AG08395 (cell line): ENCODE data around the gene CDH4.

Source experiments
- DNase-seq: peaks from one replicate; pipeline ENCODE4 v3.0.0; 2012; ENCODE audit warnings: mixed read lengths, low spot score

CDH4 gene

DNA sequence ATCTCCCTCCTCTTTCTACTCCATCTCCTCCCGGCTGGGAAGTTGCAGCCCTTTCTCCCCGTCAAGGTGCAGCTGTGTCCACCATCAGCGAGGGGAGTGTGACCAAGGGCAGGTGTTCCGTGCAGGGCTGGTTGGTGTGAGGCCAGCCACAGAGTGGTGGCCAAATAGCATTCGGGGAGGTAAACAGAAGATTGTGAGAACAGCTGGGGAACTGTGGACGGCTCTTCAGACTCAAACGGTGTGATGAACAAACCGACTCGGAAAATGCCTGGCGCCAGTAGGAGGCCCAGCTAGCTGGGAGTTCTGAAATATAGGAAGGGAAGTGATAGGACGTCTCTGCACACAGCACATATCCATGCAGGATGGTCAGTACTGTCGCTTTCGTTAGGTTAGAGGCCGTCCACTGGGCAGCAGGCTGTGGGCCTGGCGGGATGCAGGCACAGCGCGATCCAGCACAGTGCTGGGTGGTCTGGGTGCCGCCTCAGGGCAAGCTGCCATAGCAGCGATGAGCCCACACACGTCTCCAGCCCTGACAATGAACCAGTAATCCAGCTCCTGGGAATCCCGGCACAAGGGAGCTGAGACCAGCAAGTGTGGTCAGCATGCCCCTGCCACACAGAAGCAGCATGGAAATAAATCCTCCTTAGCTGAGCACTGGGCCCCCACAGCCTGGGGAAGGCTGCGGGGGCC lies 555.6 kb downstream of the CDH4 start:
- DNase-seq = no peak

DNA sequence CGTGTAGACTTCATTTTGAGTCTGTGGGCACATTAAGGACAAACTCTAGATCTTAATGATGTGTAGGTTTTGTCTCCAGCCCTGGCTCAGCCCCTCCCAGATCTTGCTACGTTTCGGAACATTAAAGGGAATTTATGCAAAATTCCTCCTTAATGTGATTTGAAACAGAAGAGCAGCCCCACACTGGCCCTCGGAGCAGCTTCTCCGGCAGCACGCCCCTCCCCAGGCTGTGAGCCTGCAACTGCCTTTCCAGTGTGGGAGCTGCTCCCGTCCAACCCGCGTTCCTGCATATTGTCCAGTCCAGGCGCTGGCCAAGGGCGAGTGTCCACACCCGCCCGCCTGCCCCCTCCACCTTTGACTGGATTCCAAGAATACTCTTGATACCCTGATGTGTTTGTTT lies 556.4 kb downstream of the CDH4 start:
- no peak for DNase-seq

DNA sequence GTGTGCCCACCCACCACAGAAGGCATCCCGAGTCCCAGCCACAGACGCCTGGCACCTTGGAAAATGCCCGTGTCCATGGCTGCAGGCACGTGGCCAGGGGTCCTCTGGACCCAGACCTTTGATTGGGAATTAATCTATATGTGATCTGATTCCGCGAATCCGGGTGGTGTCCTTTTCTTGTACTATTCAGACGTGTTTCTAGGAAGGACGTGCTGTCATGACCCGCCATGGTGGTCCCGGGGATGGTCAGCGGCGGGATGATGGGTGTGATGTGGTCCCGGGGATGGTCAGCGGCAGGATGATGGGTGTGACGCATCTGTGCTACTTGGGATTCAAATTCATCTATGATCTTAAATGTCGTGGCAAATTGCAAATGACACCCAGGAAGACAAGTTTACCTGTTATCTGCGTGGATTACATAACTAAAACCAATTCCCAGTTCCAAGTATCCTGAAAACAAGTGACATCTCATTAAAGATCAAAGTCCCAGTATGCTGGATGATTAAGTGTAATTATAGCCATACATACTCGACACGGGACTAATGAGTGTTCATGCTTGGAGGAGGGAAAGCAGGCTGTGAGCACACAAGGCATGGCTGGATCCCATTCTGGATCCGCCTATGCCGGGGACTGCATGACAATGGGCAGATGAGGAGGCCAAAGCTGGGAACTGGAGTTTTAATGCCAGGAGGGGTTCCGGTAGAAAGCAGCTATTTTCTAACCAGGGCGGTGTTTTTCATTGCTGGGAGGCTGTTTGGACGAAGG lies 557.1 kb downstream of the CDH4 start:
- no peak for DNase-seq

DNA sequence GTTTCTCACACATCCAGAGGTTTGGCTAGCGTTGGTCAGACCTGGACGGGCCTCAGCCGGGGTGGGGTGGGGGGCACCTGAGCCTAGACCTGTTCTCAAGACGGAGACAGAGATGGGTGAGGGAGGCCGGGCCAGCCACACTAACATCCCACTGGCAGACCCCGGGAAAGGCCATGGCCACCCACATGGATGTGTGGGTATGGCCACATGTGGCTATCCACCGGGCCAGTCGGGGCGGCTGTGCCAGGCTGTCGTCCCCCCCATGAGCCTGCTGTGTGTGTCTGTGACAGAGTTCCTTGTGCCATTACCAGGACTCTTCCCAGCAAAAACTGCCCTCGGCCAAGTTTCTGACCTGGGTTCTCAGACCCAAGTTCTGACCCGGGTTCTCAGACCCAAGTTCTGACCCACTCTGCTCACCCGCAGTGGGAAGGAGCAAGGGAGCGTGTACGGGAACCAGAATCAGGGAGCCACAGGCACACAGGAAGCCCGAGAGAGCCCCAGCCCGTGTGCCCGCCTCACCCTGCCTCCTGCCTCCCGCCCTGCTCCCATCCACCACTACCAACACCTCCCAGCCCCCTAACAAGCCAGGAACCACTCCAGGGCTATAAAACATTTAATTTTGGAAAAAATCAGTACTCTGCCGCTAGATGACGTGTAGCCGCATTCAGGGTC lies 558.1 kb downstream of the CDH4 start:
- no peak for DNase-seq

DNA sequence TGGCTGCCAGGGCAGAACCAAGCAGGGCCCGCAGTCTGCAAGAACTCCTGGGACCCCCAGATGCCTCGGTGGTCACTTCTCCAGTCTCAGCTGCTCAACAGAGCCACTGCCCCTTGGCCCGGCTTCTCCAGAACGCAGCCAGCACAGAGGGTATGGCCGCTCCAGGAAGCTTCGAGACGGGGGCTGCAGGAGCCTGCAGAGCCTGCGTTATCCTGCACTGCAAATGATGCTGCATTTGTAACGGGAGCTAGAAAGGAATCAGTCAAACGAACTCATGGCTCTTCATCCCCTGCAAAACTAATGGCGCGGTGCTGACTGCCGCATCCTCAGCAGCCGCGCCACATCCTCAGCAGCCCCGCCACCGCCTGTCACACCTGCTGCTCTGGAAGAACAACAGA lies 558.7 kb downstream of the CDH4 start:
- DNase-seq = no peak

DNA sequence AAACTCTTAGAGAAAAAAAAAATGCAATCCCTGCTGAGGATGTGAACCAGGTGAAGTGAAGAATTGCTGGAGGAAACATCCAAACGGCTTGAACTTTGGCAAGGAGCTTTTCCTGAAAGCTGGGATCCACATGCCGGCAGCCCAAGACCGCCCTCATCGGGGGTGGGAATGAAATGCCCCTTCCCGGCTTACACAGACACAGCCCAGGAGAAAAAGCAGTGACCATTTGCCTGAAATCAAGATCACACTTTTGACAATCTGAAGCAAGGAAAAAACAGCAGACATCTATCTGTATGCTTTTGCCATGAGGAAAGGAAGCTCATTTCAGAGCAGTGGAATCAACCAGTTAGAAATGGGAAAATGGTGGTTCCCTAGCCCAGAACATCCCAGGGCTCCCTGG lies 559.1 kb downstream of the CDH4 start:
- DNase-seq = no peak

DNA sequence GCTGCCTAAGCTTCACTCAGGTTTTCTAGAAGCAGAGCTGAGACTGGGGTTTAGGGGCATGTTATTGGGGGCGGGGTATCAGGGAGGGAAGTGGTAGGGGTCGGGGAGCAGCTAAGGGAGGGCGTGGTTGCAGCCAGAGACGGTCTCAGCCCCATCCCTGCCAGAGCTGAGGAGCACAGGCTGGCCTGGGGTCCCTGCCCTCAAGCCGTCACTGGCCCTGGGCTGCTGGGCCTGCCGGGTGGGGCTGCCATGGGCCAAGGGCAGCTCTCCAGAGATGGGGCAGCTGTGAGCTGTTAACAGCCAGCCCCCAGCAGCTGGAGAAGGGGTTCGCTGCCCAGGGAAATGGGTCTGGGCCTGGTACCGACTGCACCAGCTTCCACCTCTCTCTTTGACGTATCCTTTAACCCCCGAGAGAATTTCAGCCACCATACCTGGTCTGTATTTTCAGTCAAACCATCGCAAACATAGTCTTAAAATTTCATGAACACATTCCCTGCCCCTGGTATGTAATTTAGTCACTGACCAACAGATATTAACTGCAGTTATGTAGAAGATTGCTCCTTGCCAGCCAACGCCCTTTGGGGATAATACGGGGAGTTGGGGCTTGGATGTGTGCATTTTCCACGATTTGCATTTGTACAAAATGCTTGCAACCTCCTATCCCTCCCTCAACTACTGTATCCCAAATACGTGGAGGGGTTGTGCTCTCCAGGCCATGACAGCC lies 560.2 kb downstream of the CDH4 start:
- no peak for DNase-seq

DNA sequence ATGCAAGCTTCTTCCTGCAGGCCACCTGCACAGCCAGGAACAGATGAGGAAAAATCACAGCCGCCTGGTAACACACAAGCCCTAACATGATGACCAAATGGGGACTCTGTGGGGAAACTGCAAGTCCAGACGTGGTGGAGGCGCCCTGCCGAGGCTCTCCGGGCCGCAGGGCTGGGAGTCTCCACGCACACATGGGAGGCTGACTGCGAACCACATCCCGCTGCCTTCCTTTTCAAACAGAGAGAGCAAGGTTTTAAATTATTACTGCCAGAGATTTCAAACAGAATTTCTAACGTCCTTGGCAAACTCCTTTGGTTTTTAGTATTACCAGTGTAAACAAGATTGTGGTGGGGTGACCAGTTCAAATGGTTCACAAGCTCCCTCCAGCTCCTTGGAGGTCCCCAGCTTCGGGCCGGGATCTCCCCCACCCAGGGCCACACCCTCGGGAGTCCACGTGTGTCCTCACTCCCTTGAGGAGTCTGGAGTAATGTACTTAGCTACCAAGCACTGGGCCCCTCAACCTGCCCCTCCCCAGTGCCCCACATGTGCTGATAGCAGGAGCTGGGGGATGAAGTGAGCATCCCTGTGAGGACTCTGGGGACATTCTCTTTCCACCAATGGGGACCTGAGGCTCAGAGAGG lies 560.9 kb downstream of the CDH4 start:
- no peak for DNase-seq

DNA sequence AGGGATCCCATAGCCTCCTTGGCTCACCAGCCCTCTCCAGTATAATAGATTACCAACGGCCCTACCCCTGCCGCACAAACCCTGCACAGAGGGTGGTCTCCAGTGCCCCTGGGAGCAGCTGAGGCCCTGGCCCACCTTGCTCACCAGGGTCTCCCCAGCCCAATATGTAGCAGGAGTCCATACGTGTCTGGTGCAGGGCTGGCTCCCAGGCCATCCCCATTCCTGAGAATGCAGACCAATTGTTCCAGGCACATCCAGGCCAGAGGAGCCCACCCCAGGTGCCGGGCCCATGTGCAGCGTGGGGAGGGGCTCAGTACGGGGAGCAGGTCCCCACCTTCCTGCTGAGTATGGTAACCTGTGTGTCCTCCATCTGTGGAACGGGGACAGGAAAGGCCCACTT lies 561.7 kb downstream of the CDH4 start:
- no peak for DNase-seq

DNA sequence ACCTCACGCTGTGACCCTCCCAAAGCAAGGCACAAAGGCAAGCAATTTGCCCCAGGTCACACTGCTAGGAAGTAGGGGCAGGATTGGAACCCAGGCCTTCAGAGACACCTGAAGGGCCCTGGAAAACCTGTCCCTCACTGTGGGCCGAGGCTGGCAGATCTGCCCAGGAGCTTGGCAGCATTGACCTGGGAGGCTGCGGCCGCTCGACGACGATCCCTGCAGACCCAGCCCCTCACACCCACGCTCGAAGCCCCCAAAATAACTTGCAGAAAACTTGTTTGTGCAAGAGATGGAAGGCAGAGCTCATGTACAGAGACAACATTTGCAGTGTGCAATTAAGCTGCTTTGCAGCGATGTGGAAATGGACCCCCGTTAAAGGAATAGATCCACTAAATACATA lies 562.2 kb downstream of the CDH4 start:
- DNase-seq = no peak

DNA sequence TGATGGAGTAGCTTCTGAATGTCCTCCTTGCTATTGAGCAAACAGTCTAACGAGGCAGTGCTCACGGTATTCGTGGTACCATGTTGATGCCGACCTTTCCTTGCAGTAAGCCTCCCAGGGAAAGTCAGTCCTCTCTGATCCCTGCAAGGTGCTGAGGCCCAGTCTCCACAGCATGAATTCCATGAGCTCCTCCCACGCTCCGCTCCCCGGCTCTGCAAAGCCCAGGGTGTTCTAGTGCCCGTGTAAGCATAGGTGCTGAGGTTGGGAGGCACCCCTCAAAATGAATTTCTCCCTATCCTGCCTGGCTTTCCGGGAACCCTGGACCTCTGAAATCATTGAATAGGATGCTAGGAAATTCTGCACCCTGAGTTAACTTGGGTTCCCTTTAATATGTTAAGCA lies 562.7 kb downstream of the CDH4 start:
- DNase-seq = no peak

DNA sequence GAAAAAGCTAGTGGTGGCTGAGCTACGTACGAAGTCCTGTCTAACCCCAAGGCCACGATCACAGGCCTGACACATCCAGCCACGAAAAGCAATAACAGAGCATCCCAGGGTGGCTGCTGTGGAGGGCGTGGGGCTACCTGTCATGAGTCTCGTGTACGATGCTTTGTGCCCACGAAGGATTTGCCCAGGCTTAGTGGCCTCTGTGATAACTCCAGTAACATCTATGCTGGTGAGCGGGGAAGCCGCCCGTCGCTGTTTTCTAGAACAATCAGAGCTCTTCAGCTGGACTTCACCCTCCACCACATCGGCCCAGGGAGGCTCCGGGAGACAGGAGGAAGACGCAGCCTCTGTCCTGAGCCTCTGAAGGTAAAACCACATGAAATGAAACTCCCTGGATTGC lies 563.1 kb downstream of the CDH4 start:
- DNase-seq = no peak

DNA sequence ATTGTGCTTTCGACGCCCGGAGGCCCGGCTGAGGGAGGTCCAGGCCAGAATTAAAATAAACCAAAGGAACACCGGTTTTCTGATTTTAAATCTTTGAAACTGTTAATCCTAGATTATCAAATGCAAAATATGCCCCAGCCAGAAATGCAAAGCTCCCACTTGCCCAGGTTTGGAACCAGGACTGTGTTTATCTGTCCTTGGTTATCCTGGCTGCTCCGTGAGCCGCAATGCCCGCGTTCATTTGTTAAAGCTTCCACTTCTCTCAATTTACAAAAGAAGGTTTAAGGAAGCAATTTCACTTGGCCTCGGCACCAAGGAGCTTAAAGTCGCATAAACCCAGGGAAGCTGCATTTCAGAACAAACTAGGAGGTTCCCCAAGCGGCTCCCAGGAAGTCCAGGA lies 563.6 kb downstream of the CDH4 start:
- DNase-seq = no peak

DNA sequence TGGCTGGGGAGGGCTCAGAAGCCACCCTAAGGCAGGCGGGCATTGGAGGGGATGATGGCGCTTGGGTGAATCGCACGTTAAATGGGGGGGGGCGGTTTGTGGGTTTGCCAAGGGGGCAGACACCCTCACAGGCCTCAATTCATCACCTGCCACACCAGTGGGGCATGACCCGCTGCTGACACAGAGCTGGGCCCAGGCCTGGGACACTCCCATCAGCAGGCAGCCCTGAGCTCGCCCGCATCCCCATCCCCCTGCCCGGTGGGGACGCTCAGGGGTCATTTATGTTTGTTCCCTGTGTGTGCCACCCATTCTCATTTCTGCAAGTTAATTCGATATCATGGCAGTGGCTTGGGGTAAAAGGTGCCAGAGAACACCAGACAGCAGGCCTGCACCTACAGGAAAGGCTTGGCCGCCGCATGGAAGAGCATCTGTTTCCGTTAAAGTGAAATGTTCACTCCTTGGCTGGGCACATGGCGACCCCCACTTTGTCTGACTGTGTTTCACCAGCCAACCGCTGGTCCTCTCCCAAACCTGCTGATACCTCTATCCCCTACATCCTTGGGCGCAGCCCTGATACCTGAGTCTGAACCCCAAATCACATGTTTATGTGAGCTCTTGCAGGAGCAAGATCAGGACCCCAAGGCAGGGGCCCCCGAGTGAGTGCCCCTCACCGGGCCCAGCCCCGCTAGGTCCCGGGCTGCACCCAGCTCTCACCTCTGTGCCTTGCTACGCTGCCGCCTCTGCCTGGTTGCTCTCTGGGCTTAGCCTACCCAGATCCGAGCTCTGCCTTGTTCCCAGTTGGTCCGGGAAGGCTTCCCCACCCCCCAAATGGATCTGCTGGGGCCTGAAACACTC lies 564.8 kb downstream of the CDH4 start:
- no peak for DNase-seq

DNA sequence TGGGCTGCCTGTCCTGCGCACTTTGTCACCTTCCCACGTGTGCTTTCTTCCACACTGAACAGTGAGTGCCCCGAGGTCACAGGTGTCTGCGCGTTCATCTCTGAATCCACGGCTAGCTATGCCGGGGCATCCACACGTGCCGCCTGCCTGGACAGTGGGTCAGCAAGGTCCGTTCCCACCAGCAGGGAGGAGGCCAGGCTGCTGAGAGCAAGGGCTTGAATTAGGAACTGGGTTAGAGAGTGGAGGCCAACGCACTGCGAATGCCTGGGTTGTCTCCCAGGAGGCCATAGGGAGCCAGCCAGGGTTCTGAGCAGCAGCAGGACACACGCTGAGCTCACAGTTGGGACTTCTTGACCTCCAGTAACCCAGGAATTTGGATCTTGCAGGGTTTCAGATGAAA lies 565.5 kb downstream of the CDH4 start:
- no peak for DNase-seq

DNA sequence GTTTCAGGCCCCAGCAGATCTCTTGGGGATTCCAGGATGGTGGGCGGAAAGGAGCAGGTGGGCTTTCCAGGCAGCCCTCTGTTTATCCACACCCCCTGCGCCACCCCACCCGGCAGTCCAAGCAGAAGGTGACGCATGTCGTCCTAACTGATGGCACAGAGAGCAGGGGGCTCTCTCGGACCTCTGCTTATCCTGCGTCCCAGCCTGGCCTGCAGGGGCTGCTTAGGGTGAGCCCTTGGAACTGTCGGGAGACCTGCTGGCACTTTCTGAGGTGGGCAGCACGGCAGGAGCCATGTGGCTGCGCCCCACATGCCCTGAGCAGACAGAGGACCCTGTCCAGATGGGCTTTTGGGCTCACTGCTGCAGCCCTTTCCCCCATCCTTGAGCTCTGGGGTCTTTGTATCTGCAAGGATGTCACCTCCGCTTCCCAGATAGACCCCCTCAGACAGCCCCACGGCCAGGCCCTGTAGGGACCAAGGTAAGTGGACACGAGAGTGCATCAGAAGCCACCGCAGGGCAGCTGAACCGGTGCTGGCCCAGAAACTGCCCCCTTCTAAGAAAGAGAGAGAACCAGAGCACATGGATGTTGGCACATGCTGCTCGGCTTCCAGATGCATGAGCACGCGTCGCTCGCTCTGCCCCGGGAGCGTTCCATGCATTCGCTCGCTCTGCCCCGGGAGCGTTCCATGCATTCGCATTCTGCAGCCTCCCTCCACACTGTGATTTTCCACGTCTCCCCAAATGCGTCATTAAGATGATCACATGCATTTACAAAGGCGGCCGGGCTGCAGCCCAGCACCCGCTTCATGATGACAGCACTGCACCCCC lies 566.9 kb downstream of the CDH4 start:
- DNase-seq = no peak

DNA sequence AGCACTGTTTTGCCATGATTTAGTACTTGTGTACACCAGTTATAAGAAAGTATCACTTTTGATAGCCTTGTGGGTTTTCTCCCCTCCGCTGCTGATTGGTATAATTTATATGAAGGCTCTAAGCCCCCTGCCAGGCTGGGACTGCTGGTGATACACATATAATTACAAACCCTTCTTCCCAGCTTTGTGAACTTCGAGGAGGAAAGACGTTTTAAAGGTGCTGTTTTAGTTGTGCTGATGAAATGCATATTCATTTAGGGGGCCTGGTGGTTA lies 567.4 kb downstream of the CDH4 start:
- DNase-seq = no peak

DNA sequence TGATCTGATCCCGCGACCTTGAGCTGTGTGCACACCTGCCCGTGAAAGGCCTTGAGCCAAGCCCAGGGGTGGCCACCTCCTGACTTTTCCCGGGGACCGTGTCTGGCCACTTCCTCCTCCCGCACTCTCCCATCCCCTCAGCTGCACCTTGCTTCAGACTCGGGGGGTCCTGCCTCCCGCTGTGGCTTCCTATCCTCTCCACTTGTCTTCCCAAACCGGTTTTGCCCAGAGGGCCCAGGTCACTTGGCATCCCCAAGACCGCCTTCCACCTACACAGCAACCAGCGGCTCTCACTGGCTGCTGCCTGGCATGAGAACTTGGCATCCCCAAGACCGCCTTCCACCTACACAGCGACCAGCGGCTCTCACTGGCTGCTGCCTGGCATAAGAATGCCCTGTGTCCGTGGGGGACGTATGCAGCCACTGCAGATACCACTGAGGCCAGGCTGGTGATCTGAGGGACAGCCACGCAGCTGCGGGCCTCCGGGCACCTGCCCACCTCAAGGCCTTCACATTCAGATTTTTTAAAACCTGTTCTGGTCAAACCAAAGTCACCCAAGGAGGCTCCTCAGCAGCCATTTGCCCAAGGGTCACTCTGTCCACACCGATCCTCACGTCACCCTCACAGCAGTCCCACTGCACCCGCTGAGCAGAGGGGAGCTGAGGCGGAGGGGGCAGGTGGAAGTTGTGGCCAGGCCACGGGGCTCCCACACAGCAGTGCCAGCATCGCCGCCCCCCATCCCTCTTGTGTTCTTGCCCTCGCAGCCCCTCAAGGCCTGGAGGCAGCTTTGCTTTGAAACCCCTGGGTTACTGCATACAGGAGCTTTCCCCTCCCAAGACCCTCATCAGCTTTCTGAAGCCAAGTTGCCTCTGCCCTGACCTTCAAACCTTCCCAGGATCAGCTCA lies 568.1 kb downstream of the CDH4 start:
- DNase-seq = no peak

DNA sequence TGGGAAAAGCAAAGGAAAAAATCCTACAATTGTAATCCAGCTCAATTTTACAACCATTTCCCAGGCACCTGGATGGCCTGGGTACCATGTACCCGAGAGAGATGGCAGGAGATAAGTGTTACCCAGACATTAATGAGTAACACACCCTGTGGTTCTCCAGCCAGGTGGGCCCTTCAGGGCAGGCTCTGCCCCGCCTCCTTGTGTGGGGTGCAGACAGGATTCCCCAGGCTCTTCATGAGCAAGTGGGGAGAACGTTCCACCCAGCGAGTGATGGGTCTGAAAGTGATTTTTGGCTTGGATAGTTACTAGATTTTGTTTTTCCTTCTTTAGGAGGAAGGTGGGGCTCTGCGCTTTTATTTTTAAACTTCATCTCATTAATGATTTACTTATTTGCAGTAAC lies 569.7 kb downstream of the CDH4 start:
- DNase-seq = no peak

DNA sequence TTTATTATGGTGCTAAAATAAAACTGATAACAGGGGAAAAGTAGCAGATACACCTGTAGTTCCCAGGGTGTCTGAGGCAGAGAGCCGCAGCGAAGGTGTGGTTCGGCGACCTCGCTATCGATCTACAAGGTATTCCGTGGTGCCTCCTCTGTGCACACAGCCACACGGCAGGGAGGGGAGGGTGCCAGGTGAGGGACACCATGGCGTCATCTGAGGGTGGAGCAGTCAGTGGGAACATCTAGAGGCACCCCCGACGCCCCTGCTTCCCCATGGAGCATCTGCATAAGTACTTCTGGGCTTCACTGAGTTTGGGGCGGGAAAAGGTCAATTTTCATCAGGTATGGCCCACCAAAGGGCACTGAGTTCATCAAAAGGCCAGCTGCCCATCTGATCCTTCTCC lies 570.3 kb downstream of the CDH4 start:
- DNase-seq = no peak
